A172 (cell line): ENCODE measurements around the gene TTLL12. TPM values are rescaled to one million over a fixed set of nuclear protein-coding genes. Genes with fewer than 3 reads are reported as not detected.

Source experiments
- DNase-seq: peaks from one replicate; pipeline ENCODE4 v3.0.0-alpha.2; 2015; ENCODE audit warnings: low spot score
- total RNA-seq: library from RNA; depleted of rRNA; stranded (reverse); fragments of >200 nt; shearing (Covaris generic); gene quantifications from 2 replicates; pipeline ENCODE4 v1.2.3, GENCODE V29; 2014; rRNA removed

The TTLL12 gene
- total RNA-seq, 1 experiment from 2014 or later, result 37.1 TPM

- DNase-seq, result no peak
Measured at GRCh38 chr22:43128116-43128515, 58.8 kb downstream of the TTLL12 start.

- peak; percentile 36 for DNase-seq
Measured at GRCh38 chr22:43127166-43127908, 59.6 kb downstream of the TTLL12 start.

- DNase-seq, result peak; percentile 82
Measured at GRCh38 chr22:43126501-43127165, 60.3 kb downstream of the TTLL12 start.

- DNase-seq, result no peak
Measured at GRCh38 chr22:43118953-43119458, 67.9 kb downstream of the TTLL12 start.

- no peak for DNase-seq
Measured at GRCh38 chr22:43118024-43118849, 68.7 kb downstream of the TTLL12 start.

- no peak for DNase-seq
Measured at GRCh38 chr22:43116932-43117331, 70.0 kb downstream of the TTLL12 start.

Other genes starting within 250 kb of the TTLL12 start
- gene PACSIN2, start 172.0 kb downstream of the TTLL12 start, total RNA-seq, result 31.4 and 35.9 TPM in 2 replicates
- 4.7 and 6.6 TPM in 2 replicates for gene TTLL1, start 97.7 kb downstream of the TTLL12 start, total RNA-seq
- 6.3 and 8.6 TPM in 2 replicates for gene BIK, start 76.4 kb downstream of the TTLL12 start, total RNA-seq
- gene MCAT, start 43.7 kb downstream of the TTLL12 start, total RNA-seq, result 18.0 and 18.8 TPM in 2 replicates
- gene TSPO, start 35.6 kb downstream of the TTLL12 start, total RNA-seq, result 258 and 263 TPM in 2 replicates
- gene SCUBE1, start 156.2 kb upstream of the TTLL12 start, total RNA-seq, result not detected in 2 replicates
- not detected in 2 replicates for gene MPPED1, start 224.9 kb upstream of the TTLL12 start, total RNA-seq